GM19351 (cell line): ENCODE results near the gene NAA60.
"Not testable (repeated sequence)": the region's sequence is repeated elsewhere in the genome, so short reads cannot be mapped to it uniquely, and the experiment has no call there.

ENCODE experiments used
- ATAC-seq: cut with Tn5 transposase; IDR thresholded peaks from one replicate; pipeline ENCODE4 v1.9.1; 2021; ENCODE audit warnings: mild to moderate bottlenecking, moderate library complexity; ENCODE audit not compliant: unreplicated experiment

Gene NAA60

GRCh38 chr16:3461151-3461550 is 17.7 kb downstream of the NAA60 start:
- no peak for ATAC-seq

- no peak for ATAC-seq
Observed at GRCh38 chr16:3465301-3465700, 21.8 kb downstream of the NAA60 start.

GRCh38 chr16:3465911-3466584 is 22.6 kb downstream of the NAA60 start:
- no peak for ATAC-seq

- ATAC-seq: no peak
Observed at GRCh38 chr16:3467182-3467581, 23.7 kb downstream of the NAA60 start.

- no peak for ATAC-seq
Observed at GRCh38 chr16:3467921-3468320, 24.4 kb downstream of the NAA60 start.

- no peak for ATAC-seq
Observed at GRCh38 chr16:3468501-3468900, 25.0 kb downstream of the NAA60 start.

GRCh38 chr16:3469736-3470135 is 26.3 kb downstream of the NAA60 start:
- ATAC-seq: no peak

- ATAC-seq: no peak
Observed at GRCh38 chr16:3470723-3471122, 27.2 kb downstream of the NAA60 start.

GRCh38 chr16:3471518-3472176 is 28.2 kb downstream of the NAA60 start:
- no peak for ATAC-seq

GRCh38 chr16:3472878-3473595 is 29.6 kb downstream of the NAA60 start:
- no peak for ATAC-seq

- ATAC-seq: not testable (repeated sequence)
Observed at GRCh38 chr16:3473596-3473943, 30.1 kb downstream of the NAA60 start.

GRCh38 chr16:3474136-3474779 is 30.8 kb downstream of the NAA60 start:
- ATAC-seq: no peak

GRCh38 chr16:3474870-3475269 is 31.4 kb downstream of the NAA60 start:
- not testable (repeated sequence) for ATAC-seq

GRCh38 chr16:3475604-3476375 is 32.3 kb downstream of the NAA60 start:
- no peak for ATAC-seq

GRCh38 chr16:3476409-3476808 is 32.9 kb downstream of the NAA60 start:
- ATAC-seq: no peak

- ATAC-seq: no peak
Observed at GRCh38 chr16:3478242-3478925, 34.9 kb downstream of the NAA60 start.

GRCh38 chr16:3479654-3480216 is 36.3 kb downstream of the NAA60 start:
- no peak for ATAC-seq

GRCh38 chr16:3480901-3481695 is 37.6 kb downstream of the NAA60 start:
- no peak for ATAC-seq
